Activated naive CD4-positive, alpha-beta T cell treated with anti-CD3 and anti-CD28 coated beads, Interleukin-2, amount 10 ng/mL, durations not matched to agents 7 days and 5 days (primary cell): ENCODE measurements around the gene HES1.
"Not testable (repeated sequence)": the region's sequence is repeated elsewhere in the genome, so short reads cannot be mapped to it uniquely, and the experiment has no call there.

Experiments used
- CTCF ChIA-PET: fragments of 350-600 bp; sonication (Branson Sonifier 250); formaldehyde crosslinking; loops from one replicate; lab custom pipeline; 2021; ENCODE audit warnings: antibody characterized with exemption; lab: Charles Lee
- DNase-seq: peaks from one replicate; pipeline ENCODE4 v3.0.0-alpha.2; 2020
- H3K27ac Mint-ChIP-seq: one replicate; pipeline ENCODE4 v1.8.0; 2021; ENCODE audit warnings: mild to moderate bottlenecking, moderate library complexity, mixed read lengths
- H3K27me3 Mint-ChIP-seq: one replicate; pipeline ENCODE4 v1.8.0; 2021; ENCODE audit warnings: mild to moderate bottlenecking, mixed read lengths
- H3K36me3 Mint-ChIP-seq: one replicate; pipeline ENCODE4 v1.8.0; 2021; ENCODE audit warnings: mixed read lengths
- H3K4me1 Mint-ChIP-seq: one replicate; pipeline ENCODE4 v1.8.0; 2021; ENCODE audit warnings: mixed read lengths
- H3K4me3 Mint-ChIP-seq: one replicate; pipeline ENCODE4 v1.8.0; 2021; ENCODE audit warnings: mild to moderate bottlenecking, moderate library complexity, mixed read lengths
- H3K9me3 Mint-ChIP-seq: one replicate; pipeline ENCODE4 v1.8.0; 2021; ENCODE audit warnings: mixed read lengths

The HES1 gene, protein sequence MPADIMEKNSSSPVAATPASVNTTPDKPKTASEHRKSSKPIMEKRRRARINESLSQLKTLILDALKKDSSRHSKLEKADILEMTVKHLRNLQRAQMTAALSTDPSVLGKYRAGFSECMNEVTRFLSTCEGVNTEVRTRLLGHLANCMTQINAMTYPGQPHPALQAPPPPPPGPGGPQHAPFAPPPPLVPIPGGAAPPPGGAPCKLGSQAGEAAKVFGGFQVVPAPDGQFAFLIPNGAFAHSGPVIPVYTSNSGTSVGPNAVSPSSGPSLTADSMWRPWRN

DNA sequence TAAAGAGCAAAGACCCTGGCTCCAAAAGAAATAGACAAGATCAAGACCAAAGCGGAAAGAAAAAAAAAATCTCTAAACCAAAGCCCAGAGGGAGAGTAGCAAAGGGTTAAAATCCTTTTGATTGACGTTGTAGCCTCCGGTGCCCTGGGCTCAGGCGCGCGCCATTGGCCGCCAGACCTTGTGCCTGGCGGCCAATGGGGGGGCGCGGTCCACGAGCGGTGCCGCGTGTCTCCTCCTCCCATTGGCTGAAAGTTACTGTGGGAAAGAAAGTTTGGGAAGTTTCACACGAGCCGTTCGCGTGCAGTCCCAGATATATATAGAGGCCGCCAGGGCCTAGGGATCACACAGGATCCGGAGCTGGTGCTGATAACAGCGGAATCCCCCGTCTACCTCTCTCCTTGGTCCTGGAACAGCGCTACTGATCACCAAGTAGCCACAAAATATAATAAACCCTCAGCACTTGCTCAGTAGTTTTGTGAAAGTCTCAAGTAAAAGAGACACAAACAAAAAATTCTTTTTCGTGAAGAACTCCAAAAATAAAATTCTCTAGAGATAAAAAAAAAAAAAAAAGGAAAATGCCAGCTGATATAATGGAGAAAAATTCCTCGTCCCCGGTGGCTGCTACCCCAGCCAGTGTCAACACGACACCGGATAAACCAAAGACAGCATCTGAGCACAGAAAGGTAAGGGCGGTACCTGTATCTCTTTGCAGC lies at the start of gene HES1:
Gene HES1, plus strand, starts transcription at position 343 of the 713 bp plus-strand sequence. Its CDS starts 233 bp downstream, at position 576.
- Mint-ChIP-seq H3K4me3 (peak within 1 kb of the TSS; percentile 89), H3K27me3 (peaks cover 90% of the 10 kb centered on the region), H3K27ac (peak within 1 kb of the TSS; percentile 79), H3K4me1 (peaks cover 78% of the 10 kb centered on the region), H3K9me3 (no peaks in the 10 kb centered on the region), H3K36me3 (peaks cover 24% of the 10 kb centered on the region)
- peak; percentile 69 for DNase-seq
- CTCF ChIA-PET = interaction anchor here (0.6 to 2.3 kb wide), 5 partner anchors 180 to 356 kb away, joined by 3 to 7 read pairs (median 5); no protein-coding TSS in a partner anchor

- Mint-ChIP-seq H3K4me3 (no peak overlapping the region), H3K27ac (no peak overlapping the region), H3K36me3 (no peaks in the 10 kb centered on the region), H3K4me1 (peaks cover 13% of the 10 kb centered on the region), H3K9me3 (no peaks in the 10 kb centered on the region), H3K27me3 (peaks cover 71% of the 10 kb centered on the region)
- DNase-seq = no peak
- CTCF ChIA-PET = interaction anchor here (1.3 kb wide), 1 partner anchor 19 kb away, joined by 3 read pairs; no protein-coding TSS in a partner anchor
Observed at GRCh38 chr3:194086388-194087075, 49.4 kb upstream of the HES1 start.

- peaks cover 65% of the 10 kb centered on the region for H3K27me3 Mint-ChIP-seq
- DNase-seq = no peak
- no peak overlapping the region for H3K4me3 Mint-ChIP-seq
- no peaks in the 10 kb centered on the region for H3K36me3 Mint-ChIP-seq
- no peak overlapping the region for H3K27ac Mint-ChIP-seq
- peaks cover 13% of the 10 kb centered on the region for H3K4me1 Mint-ChIP-seq
- no peaks in the 10 kb centered on the region for H3K9me3 Mint-ChIP-seq
- CTCF ChIA-PET = no interaction called here
Observed at GRCh38 chr3:194087280-194087679, 48.7 kb upstream of the HES1 start.

GRCh38 chr3:194087995-194088855 lies 47.7 kb upstream of the HES1 start:
- H3K36me3 Mint-ChIP-seq = no peaks in the 10 kb centered on the region

GRCh38 chr3:194089357-194090177 lies 46.4 kb upstream of the HES1 start:
- Mint-ChIP-seq H3K4me1 (peaks cover 6% of the 10 kb centered on the region), H3K4me3 (no peak overlapping the region), H3K36me3 (no peaks in the 10 kb centered on the region), H3K9me3 (no peaks in the 10 kb centered on the region), H3K27ac (no peak overlapping the region), H3K27me3 (peaks cover 51% of the 10 kb centered on the region)
- CTCF ChIA-PET = interaction anchor here (1.1 kb wide), 1 partner anchor 20 kb away, joined by 3 read pairs; no protein-coding TSS in a partner anchor
- no peak for DNase-seq

More at GRCh38 chr3:194087995-194088855, 47.7 kb upstream of the HES1 start:
- H3K9me3 Mint-ChIP-seq = no peaks in the 10 kb centered on the region
- no peak overlapping the region for H3K27ac Mint-ChIP-seq
- CTCF ChIA-PET = interaction anchor here (0.7 kb wide), 1 partner anchor 36 kb away, joined by 3 read pairs; no protein-coding TSS in a partner anchor
- peaks cover 58% of the 10 kb centered on the region for H3K27me3 Mint-ChIP-seq
- peaks cover 13% of the 10 kb centered on the region for H3K4me1 Mint-ChIP-seq
- no peak overlapping the region for H3K4me3 Mint-ChIP-seq
- no peak for DNase-seq

- not testable (repeated sequence) for H3K9me3 Mint-ChIP-seq, H3K36me3 Mint-ChIP-seq, DNase-seq, H3K4me1 Mint-ChIP-seq, H3K4me3 Mint-ChIP-seq, H3K27ac Mint-ChIP-seq
- CTCF ChIA-PET = interaction anchor here (1.1 to 1.5 kb wide), 2 partner anchors 20 to 226 kb away, joined by 3 to 4 read pairs; no protein-coding TSS in a partner anchor
- peaks cover 46% of the 10 kb centered on the region for H3K27me3 Mint-ChIP-seq
Observed at GRCh38 chr3:194090178-194090555, 45.8 kb upstream of the HES1 start.

DNA sequence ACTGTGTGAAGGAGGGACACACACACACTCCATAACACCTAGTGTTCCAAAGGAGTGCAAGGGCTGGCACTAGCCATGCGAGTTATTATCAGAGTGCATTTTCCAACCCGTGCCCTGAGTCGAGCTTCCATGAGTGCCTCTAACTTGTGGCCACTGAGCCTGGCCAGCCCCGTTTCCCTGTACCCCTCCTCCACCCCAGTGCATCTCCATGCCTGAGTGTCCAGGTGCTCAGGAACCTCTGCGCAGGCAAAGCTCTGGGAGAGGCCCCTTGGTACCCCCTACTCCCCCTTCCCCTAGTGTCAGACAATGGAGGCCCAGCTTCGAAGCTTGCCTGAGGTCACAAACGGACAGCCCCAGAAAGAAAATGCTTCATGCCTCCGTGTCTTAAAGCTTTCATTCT lies 45.2 kb upstream of the HES1 start:
- Mint-ChIP-seq H3K9me3 (no peaks in the 10 kb centered on the region), H3K4me3 (no peak overlapping the region), H3K4me1 (peaks cover 9% of the 10 kb centered on the region), H3K27ac (no peak overlapping the region), H3K36me3 (no peaks in the 10 kb centered on the region), H3K27me3 (peaks cover 44% of the 10 kb centered on the region)
- CTCF ChIA-PET = interaction anchor here (1.5 kb wide), 1 partner anchor 225 kb away, joined by 4 read pairs; no protein-coding TSS in a partner anchor
- no peak for DNase-seq

DNA sequence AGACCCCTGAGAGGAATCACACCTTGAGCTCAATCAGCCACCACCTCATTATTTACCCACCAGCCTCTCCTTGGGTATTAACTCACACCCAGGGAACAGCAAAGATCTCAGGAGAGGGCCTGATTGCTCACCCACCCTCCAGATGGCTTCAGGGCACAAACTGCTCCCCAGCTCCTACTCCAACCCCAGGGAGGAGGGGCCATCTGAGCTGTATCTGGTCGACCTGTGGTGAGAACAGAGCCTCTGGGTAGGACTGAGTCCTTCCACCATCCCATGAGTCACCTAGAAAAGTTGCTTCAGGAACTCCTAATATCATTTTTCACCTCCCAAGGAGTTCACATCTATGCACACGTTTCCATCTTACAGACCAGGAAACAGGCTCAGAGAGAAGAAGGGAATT lies 44.8 kb upstream of the HES1 start:
- CTCF ChIA-PET = interaction anchor here (1.5 kb wide), 1 partner anchor 225 kb away, joined by 4 read pairs; no protein-coding TSS in a partner anchor
- H3K27ac Mint-ChIP-seq = no peak overlapping the region
- H3K36me3 Mint-ChIP-seq = no peaks in the 10 kb centered on the region
- H3K4me3 Mint-ChIP-seq = no peak overlapping the region
- no peak for DNase-seq
- H3K4me1 Mint-ChIP-seq = peaks cover 13% of the 10 kb centered on the region
- H3K27me3 Mint-ChIP-seq = peaks cover 41% of the 10 kb centered on the region
- no peaks in the 10 kb centered on the region for H3K9me3 Mint-ChIP-seq

- H3K36me3 Mint-ChIP-seq, CTCF ChIA-PET, DNase-seq, H3K27ac Mint-ChIP-seq, H3K4me3 Mint-ChIP-seq, H3K9me3 Mint-ChIP-seq: not testable (repeated sequence)
- peaks cover 15% of the 10 kb centered on the region for H3K4me1 Mint-ChIP-seq
- peaks cover 34% of the 10 kb centered on the region for H3K27me3 Mint-ChIP-seq
Observed at GRCh38 chr3:194091897-194092296, 44.1 kb upstream of the HES1 start.

DNA sequence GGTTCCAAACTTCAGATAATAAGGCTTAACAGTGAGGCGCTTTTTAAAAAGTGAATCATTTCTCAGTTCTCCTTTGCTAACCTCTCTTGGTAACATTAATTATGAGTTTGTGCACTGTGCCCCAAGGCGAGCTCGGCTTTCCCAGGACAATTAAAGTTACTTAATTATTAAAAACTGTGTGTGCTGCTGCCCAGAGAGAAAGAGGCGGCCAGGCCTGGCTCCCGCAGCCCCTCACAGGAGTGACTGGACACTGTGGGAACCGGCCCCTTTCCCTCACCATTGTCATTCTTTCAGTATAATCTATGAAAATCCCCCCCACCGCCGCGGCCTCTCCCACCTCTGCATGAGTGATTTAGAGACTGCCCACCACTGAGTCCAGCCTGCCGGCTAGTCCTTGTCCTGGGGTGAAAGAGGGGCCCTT lies 43.1 kb upstream of the HES1 start:
- Mint-ChIP-seq H3K4me1 (peaks cover 18% of the 10 kb centered on the region), H3K4me3 (no peak overlapping the region), H3K9me3 (no peaks in the 10 kb centered on the region), H3K27ac (no peak overlapping the region), H3K27me3 (peaks cover 33% of the 10 kb centered on the region), H3K36me3 (no peaks in the 10 kb centered on the region)
- CTCF ChIA-PET = no interaction called here
- no peak for DNase-seq

DNA sequence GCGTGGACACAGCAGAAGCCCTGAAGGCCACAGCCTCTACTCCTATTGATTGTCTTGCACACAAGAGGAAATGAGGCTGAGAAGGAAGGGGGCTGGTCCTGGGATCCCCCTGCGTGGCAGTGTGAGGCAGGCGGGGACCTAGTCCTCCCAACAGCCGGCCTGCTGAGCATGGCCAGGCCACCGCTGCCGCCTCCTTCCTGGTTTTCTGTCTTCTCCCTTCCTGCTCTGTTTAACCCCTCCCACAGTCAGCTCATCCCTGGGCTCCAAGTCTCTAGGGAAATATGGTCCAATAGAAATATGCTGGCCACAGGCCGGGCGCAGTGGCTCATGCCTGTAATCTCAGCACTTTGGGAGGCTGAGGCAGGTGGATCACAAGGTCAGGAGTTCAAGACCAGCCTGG lies 42.1 kb upstream of the HES1 start:
- no peak for DNase-seq
- H3K4me3 Mint-ChIP-seq = no peak overlapping the region
- no peaks in the 10 kb centered on the region for H3K36me3 Mint-ChIP-seq
- CTCF ChIA-PET = no interaction called here
- no peaks in the 10 kb centered on the region for H3K9me3 Mint-ChIP-seq
- no peak overlapping the region for H3K27ac Mint-ChIP-seq
- H3K27me3 Mint-ChIP-seq = peaks cover 35% of the 10 kb centered on the region
- H3K4me1 Mint-ChIP-seq = peaks cover 28% of the 10 kb centered on the region

GRCh38 chr3:194095464-194095863 lies 40.5 kb upstream of the HES1 start:
- H3K27me3 Mint-ChIP-seq = peaks cover 42% of the 10 kb centered on the region
- no peaks in the 10 kb centered on the region for H3K9me3 Mint-ChIP-seq
- peaks cover 34% of the 10 kb centered on the region for H3K4me1 Mint-ChIP-seq
- H3K4me3 Mint-ChIP-seq = no peak overlapping the region
- no peaks in the 10 kb centered on the region for H3K36me3 Mint-ChIP-seq
- CTCF ChIA-PET = no interaction called here
- no peak for DNase-seq
- no peak overlapping the region for H3K27ac Mint-ChIP-seq

GRCh38 chr3:194095902-194096301 lies 40.0 kb upstream of the HES1 start:
- H3K9me3 Mint-ChIP-seq = no peaks in the 10 kb centered on the region
- no peak overlapping the region for H3K27ac Mint-ChIP-seq
- no peaks in the 10 kb centered on the region for H3K36me3 Mint-ChIP-seq
- H3K27me3 Mint-ChIP-seq = peaks cover 43% of the 10 kb centered on the region
- peaks cover 34% of the 10 kb centered on the region for H3K4me1 Mint-ChIP-seq
- CTCF ChIA-PET = no interaction called here
- H3K4me3 Mint-ChIP-seq = no peak overlapping the region
- DNase-seq = no peak
